HG02981 (cell line): ENCODE measurements around the gene THRSP.
"Not testable (repeated sequence)": the region's sequence is repeated elsewhere in the genome, so short reads cannot be mapped to it uniquely, and the experiment has no call there.

ENCODE experiments used
- ATAC-seq: cut with Tn5 transposase; IDR thresholded peaks from one replicate; pipeline ENCODE4 v1.9.1; 2021; ENCODE audit warnings: mild to moderate bottlenecking, moderate library complexity; ENCODE audit not compliant: unreplicated experiment

The THRSP gene, protein sequence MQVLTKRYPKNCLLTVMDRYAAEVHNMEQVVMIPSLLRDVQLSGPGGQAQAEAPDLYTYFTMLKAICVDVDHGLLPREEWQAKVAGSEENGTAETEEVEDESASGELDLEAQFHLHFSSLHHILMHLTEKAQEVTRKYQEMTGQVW

DNA sequence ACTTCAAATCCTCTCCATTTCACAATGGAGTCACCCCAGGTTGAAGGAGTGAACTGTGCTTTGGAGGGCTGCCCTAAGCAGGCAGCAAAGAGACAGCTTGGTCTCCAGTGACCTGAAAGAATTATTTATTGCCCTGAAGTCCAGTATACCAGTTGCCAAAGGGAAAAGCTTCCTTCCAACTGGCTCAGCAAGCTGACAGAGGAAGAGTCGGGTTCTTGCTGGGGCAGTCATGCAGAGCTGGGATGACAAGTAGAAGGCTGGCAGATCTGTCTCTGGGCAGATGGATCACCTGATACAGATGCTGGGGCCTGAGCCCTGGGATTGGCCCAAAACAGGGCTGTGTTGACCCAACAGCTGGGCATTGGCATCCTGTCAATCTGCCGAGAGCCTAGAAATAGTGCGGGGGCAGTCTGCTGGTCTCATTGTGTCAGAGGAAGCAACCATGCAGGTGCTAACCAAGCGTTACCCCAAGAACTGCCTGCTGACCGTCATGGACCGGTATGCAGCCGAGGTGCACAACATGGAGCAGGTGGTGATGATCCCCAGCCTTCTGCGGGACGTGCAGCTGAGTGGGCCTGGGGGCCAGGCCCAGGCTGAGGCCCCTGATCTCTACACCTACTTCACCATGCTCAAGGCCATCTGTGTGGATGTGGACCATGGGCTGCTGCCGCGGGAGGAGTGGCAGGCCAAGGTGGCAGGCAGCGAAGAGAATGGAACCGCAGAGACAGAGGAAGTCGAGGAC lies at the start of gene THRSP:
Gene THRSP (plus strand): TSS at position 422 of the 742 bp plus-strand sequence. CDS start 21 bp downstream, at position 443.
- no peak for ATAC-seq

DNA sequence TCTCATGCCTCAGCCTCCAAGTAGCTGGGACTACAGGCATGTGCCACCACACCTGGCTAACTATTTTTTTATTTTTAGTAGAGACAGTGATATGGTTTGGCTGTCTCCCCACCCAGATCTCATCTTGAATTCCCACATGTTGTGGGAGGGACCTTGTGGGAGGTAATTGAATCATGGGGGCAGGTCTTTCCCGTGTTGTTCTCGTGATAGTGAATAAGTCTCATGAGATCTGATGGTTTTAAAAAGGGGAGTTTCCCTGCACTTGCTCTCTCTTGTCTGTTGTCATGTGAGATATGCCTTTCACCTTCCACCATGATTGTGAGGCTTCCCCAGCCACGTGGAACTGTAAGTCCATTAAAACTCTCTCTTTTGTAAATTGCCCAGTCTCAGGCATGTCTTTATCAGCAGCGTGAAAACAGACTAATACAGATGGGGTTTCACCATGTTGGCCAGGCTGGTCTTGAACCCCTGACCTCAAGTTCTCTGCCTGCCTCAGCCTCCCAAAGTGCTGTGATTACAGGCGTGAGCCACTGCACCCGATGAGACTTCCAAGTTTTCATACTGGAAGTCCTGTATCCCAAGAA lies 48.6 kb upstream of the THRSP start:
- ATAC-seq = not testable (repeated sequence)

DNA sequence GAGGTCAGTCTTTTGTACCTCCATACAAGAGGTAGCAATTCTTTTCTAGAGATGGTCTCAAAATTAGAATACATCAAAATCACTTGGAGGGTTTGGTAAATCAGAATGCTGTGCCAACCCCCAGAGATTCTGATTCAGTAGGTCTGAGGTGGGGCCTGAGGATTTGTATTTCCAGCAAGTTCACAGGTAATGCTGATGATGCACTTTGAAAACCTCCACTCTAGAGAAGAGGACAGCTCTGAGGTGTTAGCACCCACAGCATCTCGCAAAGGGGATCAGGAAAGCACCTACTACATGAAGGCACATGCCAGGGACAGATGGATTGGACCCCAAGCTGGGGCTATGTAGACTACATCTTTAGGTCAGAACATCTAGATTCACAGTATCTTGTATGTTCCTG lies 47.8 kb upstream of the THRSP start:
- no peak for ATAC-seq

DNA sequence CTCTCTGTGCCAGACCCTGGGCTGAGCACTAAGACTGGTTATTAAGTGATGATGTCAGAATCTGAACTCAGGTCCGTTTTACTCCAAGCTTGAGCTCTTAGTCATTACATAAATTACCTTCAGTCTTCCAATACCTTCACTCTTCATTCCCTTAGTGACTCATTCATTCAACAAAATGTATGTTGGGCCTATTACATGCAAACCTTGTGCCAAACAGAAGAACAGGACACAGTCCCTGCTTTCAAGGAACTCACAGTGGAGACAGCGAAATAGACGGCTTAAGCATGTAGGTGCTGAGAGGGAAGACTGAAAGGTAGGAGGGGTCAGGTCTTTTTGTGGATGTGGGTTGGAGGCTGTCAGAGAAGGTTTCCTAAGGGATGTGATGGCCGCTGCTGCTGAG lies 43.9 kb upstream of the THRSP start:
- ATAC-seq = no peak

DNA sequence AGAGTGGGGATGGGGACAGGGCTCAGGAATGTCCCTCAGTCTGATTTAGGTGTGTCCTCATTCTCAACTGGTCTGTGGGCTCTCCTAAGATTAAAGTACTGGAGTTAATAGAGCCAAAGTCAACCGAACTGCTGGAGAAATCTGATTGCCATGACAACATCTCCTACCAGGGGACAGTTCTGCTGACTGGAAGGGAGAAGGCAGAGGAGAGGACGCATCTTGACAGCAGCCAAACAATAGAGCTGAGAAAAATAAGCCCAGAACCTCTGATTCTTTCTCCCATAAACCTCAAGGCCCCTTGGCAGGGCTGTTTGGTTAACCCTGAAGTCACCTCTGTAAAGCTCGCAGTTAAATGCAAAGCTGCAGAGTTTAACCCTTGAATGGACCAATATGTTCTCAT lies 43.4 kb upstream of the THRSP start:
- ATAC-seq = no peak

DNA sequence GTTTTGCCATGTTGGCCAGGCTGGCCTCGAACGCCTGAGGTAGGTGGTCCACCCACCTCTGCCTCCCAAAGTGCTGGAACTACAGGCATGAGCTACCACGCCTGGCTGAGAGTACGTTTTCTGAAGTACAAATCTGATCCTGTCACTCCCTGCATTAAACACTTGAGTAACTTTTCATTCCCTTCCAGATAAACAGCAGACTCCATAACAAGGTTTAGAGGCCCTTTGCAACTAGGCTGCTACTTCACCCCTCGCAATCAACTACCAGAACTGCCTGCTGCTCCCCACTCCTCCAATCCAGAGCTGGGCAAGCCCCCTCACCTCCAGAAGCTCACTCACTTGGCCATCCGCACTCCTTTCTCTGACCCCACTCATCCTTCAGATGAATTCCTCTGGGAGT lies 42.0 kb upstream of the THRSP start:
- no peak for ATAC-seq

DNA sequence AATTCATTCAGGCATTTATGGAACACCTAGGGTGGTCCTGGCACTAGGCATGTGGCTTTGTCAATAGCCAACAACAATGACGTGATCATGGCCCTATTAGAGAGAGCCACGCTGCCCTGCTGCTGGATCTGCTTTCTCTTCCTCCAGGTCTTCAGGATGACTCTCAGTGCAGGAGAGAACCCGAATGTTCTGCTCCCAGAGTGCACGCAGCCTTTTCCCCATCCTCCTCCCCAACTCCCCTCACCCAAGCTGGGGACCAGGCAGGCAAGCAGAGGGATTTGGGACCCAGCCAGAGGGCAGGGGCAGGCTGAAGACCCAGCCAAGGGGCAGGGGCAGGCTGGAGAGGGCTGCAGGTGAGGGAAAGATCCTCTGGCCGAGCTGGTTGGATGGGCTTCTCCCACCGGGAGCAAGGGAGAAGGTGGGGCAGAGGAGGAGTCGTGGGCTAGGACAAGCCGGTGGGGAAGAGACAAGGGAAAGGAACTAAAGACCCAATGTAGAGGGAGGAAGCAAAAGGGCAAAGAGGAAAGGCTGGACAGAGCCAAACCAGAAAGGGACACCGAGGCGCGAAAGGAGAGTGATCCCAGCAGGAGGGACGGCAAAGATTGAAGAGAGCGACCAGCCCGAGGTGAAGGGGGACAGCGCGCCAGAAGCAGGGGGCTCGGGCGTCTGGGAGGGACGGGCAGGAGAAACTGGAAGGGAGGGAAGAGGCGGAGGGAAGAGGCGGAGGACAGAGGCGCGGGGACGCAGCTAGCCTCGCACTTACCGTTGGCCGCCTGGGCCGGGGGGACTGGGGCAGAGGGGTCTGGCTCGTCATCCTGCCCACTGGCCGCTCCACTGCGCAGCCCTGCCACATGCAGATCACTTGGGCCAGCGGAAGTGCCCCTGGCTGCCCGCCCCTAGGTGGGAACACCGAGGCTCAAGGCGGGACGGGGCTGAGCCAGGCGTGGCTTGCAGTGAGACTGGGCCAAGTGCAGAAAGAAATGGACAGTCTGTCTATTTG lies 41.0 kb upstream of the THRSP start, which contains the start of gene KCTD14:
Gene KCTD14 (minus strand): TSS at position 880 of the 1,000 bp plus-strand sequence. CDS start 27 bp downstream, at position 853.
- no peak for ATAC-seq

DNA sequence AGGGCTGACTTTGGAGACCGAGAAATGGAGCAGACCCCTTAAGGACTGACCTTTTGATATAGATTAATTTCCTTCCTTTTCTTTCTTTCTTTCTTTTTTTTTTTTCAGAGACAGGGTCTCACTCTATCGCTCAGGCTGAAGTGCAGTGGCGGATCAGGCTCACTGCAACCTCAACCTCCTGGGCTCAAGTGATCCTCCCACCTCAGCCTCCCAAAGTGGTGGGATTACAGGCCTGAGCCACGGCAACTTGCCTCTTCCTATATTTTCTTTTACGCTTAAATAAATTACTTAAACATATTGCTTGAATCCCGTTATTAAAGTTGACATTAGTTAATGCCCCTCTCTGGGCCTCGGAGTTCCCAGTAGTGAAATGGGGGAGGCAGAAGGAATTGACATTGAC lies 40.2 kb upstream of the THRSP start:
- ATAC-seq = no peak

DNA sequence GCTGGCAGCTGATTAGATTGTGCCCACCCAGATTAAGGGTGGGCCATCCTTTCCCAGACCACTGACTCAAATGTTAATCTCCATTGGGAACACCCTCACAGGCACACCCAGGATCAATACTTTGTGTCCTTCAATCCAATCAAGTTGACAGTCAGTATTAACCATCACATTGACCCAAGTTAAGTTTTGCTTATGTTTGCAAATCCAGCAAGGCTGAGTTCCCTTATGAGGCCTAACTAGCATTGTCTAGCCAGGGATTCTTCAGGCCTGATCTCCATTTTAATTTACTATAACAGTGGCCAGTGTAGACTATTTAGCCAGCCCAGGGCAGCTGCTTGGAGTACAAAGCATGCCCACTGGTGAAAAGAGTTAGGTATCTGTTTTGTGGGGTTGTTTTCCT lies 38.3 kb upstream of the THRSP start:
- no peak for ATAC-seq

DNA sequence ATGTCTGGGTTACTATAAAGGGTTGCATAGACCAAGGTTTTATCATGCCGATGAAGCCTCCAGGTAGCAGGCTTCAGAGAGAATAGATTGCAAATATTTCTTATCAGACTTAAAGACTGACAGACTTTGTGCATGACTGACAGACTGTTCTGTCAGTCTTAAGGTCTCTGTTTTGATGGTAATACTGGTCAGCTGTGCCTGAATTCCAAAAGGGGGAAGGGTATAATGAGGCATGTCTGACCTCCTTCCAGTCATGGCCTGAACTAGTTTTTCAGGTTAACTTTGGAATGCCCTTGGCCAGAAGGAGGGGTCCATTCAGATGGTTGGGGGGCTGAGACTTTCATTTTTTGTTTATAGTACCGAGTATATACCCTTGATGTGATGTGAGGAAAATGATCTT lies 35.9 kb upstream of the THRSP start:
- ATAC-seq = no peak

DNA sequence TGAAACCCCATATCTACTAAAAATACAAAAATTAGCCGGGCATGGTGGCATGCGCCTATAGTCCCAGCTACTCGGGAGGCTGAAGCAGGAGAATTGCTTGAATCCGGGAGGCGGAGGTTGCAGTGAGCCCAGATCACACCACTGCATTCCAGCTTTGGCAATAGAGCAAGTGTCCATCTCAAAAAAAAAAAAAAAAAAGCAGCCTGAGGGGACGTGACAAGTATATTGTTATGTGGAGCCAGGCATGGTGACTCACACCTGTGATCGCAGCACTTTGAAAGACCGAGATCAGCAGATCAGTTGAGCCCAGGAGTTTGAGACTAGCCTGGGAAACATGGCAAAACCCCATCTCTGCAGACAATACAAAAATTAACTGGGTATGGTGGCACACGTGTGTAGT lies 35.2 kb upstream of the THRSP start:
- ATAC-seq = not testable (repeated sequence)

DNA sequence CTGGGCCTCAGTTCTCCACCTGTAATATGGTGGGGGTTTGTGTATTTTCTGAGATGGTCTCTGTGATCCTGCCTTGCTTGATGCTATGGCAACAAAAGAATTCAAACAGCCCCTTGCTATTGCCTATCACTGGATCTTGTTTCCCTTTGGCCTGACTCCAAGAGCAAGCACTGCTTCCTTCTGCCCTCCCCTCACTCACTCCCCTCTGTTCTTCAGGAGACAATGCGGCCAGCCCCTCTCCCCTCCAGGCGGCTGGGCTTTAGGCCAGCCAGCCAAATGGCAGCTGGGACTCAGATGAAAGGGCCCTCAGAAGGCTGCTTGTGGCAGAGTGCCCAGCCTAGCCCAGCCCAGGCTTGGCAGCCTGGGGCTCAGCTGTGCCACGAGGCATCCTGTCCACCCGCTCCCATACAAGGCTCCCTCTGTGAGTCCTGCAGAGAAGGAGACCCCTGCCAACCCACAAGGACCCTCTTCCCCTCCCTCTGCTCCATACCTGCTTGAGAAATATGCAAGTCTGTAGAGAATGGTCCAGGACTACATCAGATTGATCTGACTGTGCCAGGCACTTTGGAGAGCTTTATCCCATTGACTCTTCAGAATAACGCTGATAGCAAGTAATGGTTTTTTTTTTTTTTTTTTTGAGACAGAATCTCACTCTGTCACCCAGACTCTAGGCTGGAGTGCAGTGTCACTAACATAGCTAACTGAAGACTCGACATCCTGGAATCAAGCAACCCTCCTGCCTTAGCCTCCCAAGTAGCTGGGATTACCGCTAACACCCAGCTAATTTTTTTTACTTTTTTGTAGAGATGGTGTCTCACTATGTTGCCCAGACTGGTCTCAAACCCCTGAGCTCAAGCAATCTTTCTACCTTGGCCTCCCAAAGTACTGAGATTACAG lies 33.0 kb upstream of the THRSP start:
- no peak for ATAC-seq

DNA sequence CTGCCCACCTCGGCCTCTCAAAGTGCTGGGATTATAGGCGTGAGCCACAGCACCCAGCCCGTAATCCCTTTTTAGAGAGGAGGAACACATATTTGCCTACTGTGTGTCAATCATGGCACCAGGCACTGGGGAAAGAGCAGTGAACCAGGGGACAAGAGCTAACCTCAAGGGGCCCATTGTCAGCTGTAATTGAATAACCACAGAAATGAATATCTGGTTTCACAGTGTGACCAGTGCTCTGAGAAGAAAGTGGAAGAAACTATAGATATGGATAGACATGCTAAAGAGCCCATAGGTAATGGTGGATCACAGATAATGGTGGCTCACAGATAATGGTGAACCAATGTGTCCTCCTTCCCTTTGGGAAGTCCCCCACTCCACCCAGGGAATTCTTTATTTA lies 32.0 kb upstream of the THRSP start:
- ATAC-seq = peak; percentile 85

DNA sequence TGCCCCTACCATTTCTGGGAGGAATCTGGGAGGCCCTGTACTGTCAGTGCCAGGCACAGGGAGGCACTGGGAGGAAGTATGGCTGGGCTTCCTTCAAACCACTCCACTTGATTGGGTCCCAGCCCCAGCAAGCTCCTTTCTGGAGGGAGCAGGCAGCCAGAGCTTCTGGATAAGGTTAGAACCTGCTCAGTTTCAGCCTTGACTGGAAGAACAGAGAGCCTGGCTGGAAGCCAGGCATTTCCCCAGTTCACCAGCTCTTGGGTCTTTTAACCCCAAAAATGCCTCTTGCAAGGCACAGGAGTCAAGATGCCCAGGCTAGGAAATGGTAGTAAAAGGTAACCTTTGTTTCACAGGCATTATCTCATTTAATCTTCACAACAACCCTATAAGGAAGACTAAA lies 31.6 kb upstream of the THRSP start:
- no peak for ATAC-seq

DNA sequence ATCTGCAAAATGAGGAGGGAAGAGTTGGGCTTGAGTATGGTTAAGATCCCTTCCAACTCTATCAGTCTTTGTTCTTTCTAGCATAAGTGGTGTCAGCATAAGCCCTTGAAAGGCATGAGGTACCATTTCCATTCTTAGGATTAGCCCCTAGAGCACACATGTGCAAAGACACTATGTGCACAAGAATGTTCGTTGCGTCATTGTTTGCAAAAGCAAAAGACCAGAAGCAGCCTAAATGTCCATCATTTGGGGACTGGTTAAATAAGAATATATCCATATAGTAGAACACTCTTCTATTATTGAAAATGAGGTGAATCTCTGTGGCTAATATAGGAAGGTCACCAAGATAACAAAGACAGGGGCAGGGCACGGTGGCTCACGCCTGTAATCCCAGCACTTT lies 30.6 kb upstream of the THRSP start:
- ATAC-seq = no peak

DNA sequence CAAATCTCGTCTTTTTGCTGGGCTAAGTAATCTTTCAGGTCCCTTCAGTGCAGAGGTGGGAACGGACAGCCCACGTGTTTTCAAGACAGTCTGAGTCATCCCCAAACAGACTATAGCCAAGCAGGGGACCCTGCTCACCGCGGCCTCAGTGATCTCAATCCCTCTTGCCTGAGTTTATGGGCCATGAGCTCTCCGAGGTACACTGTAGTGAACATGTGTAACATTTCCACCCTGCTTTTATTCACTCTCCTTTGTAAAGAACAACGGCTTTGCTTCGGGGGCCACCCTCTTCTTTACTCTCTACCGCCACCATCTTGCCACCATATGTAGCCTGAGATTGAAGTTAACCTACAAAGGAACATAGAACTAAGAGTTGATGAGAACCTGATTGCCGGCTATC lies 29.0 kb upstream of the THRSP start:
- no peak for ATAC-seq

DNA sequence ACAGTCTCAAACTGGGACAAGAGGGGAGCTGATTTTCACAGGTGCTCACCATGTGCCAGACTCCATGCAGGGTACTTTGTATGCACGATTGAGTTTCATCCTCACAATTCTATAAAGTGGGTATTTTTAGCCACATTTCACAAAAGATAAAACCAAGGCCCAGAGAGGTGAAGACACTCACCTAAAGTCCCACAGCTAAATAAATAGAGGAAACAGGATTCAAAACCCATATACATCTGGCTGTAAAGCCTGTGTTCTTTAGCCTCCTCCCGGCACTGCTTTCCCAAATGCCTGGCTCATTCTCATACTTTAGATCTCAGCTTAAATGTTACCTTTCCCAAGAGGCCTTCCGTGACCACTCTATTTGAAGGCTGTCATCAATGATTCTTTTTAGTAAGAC lies 27.3 kb upstream of the THRSP start:
- no peak for ATAC-seq

DNA sequence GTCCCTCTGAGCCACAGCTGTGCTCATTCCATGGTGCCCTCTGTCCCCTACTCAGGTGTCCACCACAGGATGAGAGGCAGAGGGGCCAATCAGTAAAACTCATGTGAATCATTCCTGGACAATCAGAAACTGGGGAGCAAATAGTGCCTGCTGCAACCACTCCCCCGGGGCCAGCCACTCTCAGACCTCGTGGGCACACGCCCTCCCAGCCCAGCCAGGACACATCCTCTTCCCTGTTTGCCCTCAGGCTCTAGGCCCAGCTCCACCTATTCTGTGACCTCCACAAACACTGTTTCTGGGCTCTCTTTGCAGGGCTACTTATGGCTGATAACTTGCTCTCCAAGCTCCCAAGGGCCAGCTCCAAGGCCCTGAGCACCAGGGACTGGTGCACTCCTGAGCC lies 26.6 kb upstream of the THRSP start:
- ATAC-seq = no peak

DNA sequence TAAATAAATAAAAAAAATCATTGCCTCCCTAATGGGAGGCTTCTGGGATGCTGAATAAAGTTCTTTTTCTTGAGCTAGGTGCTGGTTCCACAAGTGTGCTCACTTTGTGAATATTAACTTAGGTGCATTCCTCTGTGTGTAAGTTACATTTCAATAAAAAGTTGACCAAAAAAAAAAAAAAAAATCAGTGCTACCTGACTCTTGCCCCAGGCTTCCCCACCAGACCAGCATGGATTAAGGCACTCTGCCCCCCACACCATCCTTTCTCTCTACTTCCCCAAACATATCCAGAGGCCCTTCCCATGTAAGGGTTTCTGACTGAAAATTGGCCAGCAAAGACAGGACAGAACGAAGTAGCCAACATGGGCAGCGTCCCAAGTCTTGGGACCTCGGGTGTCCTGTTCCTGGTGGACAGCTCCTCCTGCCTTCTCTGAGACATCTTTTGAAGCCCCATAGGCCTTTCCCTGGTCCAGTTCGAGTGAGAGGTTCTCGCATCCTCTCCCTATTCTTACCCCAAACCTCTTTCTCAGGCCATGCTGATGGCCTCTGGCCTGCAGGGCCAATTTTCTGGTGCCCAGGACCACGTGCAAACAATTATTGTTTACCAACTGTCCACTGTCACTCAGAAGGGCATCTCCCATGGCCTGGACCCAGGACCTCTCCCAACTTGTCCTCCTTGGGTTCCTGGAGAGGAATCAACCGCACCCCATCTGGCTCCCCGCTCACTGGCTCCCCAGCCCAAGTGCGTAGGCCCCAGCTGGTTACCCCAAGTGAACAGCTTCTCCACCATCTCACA lies 25.6 kb upstream of the THRSP start:
- no peak for ATAC-seq
